Ovary (tissue), 3 donors: Measurements from ENCODE around the gene EPX.

Experiments
- EP300 ChIP-seq: sonication (generic); formaldehyde crosslinking; IDR thresholded peaks from one replicate; pipeline ENCODE4 v1.6.1; 2017; ENCODE audit warnings: antibody characterized with exemption
- TF ChIP-seq, protein P1 (sequence below), 3 donors: fragments of 450-650 bp in 2 of 3; fragments of 200-600 bp in 1 of 3; IDR thresholded peaks; one replicate each; pipeline versions ENCODE4 v1.5.1 to v1.8.0; 2016 to 2022; ENCODE audit warnings: antibody characterized with exemption in 3 of 3, mild to moderate bottlenecking in 1 of 3
- donor health status: DM: no; HTN: no; CAD: no.

DNA sequence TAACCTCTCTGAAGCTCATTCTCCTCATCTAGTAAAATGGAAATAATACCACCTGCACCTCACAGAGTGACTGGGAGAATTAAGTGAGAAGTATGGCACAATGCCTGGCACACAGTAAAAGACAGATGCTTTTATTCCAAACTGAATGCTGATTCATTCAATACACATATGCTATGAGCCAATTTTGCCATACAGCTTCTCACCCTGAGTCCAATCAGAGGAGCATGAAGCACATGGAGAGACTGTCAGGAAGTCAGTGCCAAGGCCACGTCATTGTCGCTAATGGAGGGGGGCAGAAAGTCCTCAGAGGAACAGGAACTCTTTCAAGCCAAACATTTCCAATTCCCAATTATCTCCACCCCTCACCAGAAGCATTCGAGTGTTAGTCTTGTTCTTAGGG, 14.9 kb downstream of the EPX start:
- TF ChIP-seq, protein P1, sequence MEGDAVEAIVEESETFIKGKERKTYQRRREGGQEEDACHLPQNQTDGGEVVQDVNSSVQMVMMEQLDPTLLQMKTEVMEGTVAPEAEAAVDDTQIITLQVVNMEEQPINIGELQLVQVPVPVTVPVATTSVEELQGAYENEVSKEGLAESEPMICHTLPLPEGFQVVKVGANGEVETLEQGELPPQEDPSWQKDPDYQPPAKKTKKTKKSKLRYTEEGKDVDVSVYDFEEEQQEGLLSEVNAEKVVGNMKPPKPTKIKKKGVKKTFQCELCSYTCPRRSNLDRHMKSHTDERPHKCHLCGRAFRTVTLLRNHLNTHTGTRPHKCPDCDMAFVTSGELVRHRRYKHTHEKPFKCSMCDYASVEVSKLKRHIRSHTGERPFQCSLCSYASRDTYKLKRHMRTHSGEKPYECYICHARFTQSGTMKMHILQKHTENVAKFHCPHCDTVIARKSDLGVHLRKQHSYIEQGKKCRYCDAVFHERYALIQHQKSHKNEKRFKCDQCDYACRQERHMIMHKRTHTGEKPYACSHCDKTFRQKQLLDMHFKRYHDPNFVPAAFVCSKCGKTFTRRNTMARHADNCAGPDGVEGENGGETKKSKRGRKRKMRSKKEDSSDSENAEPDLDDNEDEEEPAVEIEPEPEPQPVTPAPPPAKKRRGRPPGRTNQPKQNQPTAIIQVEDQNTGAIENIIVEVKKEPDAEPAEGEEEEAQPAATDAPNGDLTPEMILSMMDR (IDR thresholded peaks at IDR 0.05), result no peak
- no peak for TF ChIP-seq EP300
